A673 (cell line): ENCODE measurements around the gene CXXC4. TPM values are rescaled to one million over a fixed set of nuclear protein-coding genes. Genes with fewer than 3 reads are reported as not detected.

Experiments
- BruUV-seq: library from RNA; stranded (reverse); fragments of 400-500 nt; replicated peaks from 2 replicates; lab custom pipeline; 2021; lab: Mats Ljungman, UMichigan
- CTCF ChIA-PET: fragments of 300-600 bp; sonication (Branson Sonifier 250); formaldehyde crosslinking; loops from one replicate; lab custom pipeline; 2022; ENCODE audit warnings: antibody characterized with exemption; lab: Charles Lee
- POLR2A ChIA-PET: fragments of 300-600 bp; sonication (Branson Sonifier 250); formaldehyde crosslinking; loops from one replicate; lab custom pipeline; 2022; ENCODE audit warnings: antibody characterized with exemption; ENCODE audit not compliant: low non-redundant PET; lab: Charles Lee
- DNase-seq: peaks from one replicate; pipeline ENCODE4 v3.0.0-alpha.2; 2015; ENCODE audit warnings: low spot score
- H3K27ac ChIP-seq: fragments of 200-600 bp; sonication (generic); 2 replicates; pipeline ENCODE4 v1.5.1; 2016; ENCODE audit warnings: mixed run types, low read depth, mild to moderate bottlenecking, mixed read lengths, antibody characterized with exemption, low read length; ENCODE audit not compliant: poor library complexity, severe bottlenecking
- H3K27me3 ChIP-seq: fragments of 200-600 bp; sonication (generic); replicated peaks from 2 replicates; pipeline ENCODE4 v1.6.1; 2017; ENCODE audit warnings: mixed run types, low read depth, mild to moderate bottlenecking, mixed read lengths, antibody characterized with exemption, low read length; ENCODE audit not compliant: insufficient read depth, poor library complexity
- H3K36me3 ChIP-seq: fragments of 200-600 bp; sonication (generic); 2 replicates; pipeline ENCODE4 v1.6.1; 2016; ENCODE audit warnings: mixed run types, mild to moderate bottlenecking, mixed read lengths, antibody characterized with exemption, low read length; ENCODE audit not compliant: insufficient read depth, poor library complexity, severe bottlenecking
- H3K4me1 ChIP-seq: fragments of 200-600 bp; sonication (generic); 2 replicates; pipeline ENCODE4 v1.6.1; 2017; ENCODE audit warnings: mixed run types, mild to moderate bottlenecking, mixed read lengths, antibody characterized with exemption, low read length; ENCODE audit not compliant: insufficient read depth, poor library complexity, severe bottlenecking
- H3K4me3 ChIP-seq: fragments of 200-600 bp; sonication (generic); 2 replicates; pipeline ENCODE4 v1.5.1; 2016; ENCODE audit warnings: low read depth, mixed run types, mild to moderate bottlenecking, mixed read lengths, low read length; ENCODE audit not compliant: poor library complexity, severe bottlenecking
- H3K9me3 ChIP-seq: fragments of 200-600 bp; sonication (generic); 2 replicates; pipeline ENCODE4 v1.6.1; 2016; ENCODE audit warnings: mixed run types, low read depth, mild to moderate bottlenecking, mixed read lengths, antibody characterized with exemption, low read length; ENCODE audit not compliant: poor library complexity, severe bottlenecking
- EZH2 ChIP-seq: fragments of 200-600 bp; sonication (generic); IDR thresholded peaks from 2 replicates; pipeline ENCODE4 v1.6.1; 2017; ENCODE audit warnings: borderline replicate concordance, low read depth, mild to moderate bottlenecking, mixed read lengths, antibody characterized with exemption, low read length; ENCODE audit not compliant: poor library complexity, severe bottlenecking
- intact Hi-C: fragments of 100-400 bp; cut with micrococcal nuclease; formaldehyde crosslinking; loops from one replicate; pipeline ENCODE4 v1.10.0; 2022; ENCODE audit not compliant: unreplicated experiment
- total RNA-seq: library from RNA; stranded (reverse); gene quantifications from 2 replicates; pipeline ENCODE4 v1.2.3, GENCODE V29; 2021
- TF ChIP-seq, protein P1 (sequence below): fragments of 300-800, 200-600 bp; sonication (generic); conservative IDR thresholded peaks from 2 replicates; pipeline ENCODE4 v1.5.1; 2017; ENCODE audit warnings: low read depth, mild to moderate bottlenecking, antibody characterized with exemption, low read length, moderate library complexity, mixed read lengths

CXXC4 gene
- total RNA-seq, 1 experiment from 2014 or later, result 1.8 TPM

DNA sequence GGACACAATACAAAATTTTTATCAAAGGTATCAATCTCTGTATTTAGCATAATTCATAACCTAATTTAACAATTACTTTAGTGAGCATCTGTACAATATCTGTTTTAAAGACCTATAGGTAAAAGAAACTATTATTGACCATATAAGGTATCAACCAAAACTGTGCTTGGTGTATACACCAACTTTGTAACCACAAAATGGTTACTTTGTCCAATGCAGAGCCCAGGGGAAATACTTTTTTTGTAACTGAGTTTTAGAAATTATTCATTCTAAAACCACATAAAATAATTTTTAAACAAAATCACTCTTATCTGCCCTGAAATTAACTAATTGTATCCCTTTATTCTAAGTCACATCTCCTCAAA is 5.0 kb downstream of the CXXC4 start:
- Histone ChIP-seq H3K27ac (no peak overlapping the region), H3K27me3 (no peaks in the 10 kb centered on the region), H3K4me1 (peaks cover 37% of the 10 kb centered on the region), H3K9me3 (no peaks in the 10 kb centered on the region), H3K4me3 (no peak overlapping the region), H3K36me3 (no peaks in the 10 kb centered on the region)
- BruUV-seq, result no TSS peak
- intact Hi-C loops, result no loop called here
- CTCF ChIA-PET, result no interaction called here
- TF ChIP-seq, protein P1, sequence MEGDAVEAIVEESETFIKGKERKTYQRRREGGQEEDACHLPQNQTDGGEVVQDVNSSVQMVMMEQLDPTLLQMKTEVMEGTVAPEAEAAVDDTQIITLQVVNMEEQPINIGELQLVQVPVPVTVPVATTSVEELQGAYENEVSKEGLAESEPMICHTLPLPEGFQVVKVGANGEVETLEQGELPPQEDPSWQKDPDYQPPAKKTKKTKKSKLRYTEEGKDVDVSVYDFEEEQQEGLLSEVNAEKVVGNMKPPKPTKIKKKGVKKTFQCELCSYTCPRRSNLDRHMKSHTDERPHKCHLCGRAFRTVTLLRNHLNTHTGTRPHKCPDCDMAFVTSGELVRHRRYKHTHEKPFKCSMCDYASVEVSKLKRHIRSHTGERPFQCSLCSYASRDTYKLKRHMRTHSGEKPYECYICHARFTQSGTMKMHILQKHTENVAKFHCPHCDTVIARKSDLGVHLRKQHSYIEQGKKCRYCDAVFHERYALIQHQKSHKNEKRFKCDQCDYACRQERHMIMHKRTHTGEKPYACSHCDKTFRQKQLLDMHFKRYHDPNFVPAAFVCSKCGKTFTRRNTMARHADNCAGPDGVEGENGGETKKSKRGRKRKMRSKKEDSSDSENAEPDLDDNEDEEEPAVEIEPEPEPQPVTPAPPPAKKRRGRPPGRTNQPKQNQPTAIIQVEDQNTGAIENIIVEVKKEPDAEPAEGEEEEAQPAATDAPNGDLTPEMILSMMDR, result no peak
- no peak for TF ChIP-seq EZH2
- POLR2A ChIA-PET, result no interaction called here
- no peak for DNase-seq

DNA sequence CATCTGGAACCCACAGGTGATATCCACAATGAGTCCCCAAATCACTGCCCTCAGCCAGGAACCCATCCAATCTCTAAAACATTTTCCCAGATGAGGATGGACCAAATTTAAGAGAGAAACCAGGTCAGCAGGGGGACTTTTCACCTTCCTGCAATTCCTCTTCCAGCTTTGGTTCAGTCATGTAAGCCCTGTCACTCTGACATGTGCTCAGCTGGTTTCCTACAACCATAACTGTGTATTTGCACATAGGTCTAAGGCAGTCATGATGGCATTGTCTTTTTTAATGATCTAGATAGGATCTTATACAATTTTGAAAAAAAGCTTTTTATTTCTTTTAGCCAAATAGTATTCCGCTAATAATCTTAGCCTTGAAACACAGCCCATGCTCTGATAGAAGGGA is 6.5 kb downstream of the CXXC4 start:
- DNase-seq, result no peak
- intact Hi-C loops, result no loop called here
- Histone ChIP-seq H3K9me3 (no peaks in the 10 kb centered on the region), H3K36me3 (no peaks in the 10 kb centered on the region), H3K27ac (no peak overlapping the region), H3K4me1 (peaks cover 26% of the 10 kb centered on the region), H3K4me3 (no peak overlapping the region), H3K27me3 (no peaks in the 10 kb centered on the region)
- CTCF ChIA-PET, result no interaction called here
- POLR2A ChIA-PET, result no interaction called here
- TF ChIP-seq, protein P1, result no peak
- no peak for TF ChIP-seq EZH2
- no TSS peak for BruUV-seq

DNA sequence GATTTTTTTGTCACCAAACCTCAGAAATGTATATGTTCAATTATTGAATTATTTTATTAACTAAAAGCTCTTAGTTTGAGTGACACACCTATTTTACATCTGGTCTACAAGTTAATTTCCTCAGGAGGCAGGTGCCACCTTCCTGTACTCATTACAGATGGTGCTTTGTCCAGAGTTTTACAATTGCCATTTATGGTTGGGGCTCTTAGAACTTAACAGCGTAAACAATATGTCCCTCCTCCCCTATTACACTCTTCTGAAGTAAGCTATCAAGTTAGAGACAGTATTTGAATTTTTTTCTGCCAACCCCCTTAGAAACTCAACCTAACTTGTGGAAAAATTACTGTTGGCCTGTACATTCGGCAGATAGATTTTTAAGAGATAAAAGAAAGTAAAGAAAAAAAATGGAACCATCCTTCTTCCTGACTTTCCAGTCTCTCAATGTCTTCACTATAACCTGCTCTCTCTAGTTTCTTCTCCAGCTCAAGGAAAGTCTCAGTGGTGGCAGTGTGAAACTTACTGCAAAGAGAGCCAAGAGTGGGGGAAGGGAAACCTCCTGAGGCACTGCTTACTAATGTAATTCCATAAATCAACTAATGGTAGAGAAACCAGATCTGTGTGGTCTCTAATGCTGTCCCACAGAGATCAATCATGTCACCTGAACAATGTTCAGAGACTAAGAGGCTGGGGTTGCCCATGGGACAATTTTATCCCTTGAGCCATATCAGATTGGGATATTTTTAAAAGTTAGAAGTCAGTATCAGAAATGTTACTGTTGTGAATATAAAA is 7.8 kb downstream of the CXXC4 start:
- CTCF ChIA-PET, result no interaction called here
- H3K9me3 ChIP-seq, result no peaks in the 10 kb centered on the region
- peak; percentile 10 for DNase-seq
- intact Hi-C loops, result no loop called here
- H3K27ac ChIP-seq, result no peak overlapping the region
- no peaks in the 10 kb centered on the region for H3K36me3 ChIP-seq
- no TSS peak for BruUV-seq
- no peak overlapping the region for H3K4me3 ChIP-seq
- H3K27me3 ChIP-seq, result no peaks in the 10 kb centered on the region
- TF ChIP-seq, protein P1, result no peak
- no peak for TF ChIP-seq EZH2
- POLR2A ChIA-PET, result no interaction called here
- peaks cover 16% of the 10 kb centered on the region for H3K4me1 ChIP-seq
